ENCODE results near the gene PMPCA. TPM values are rescaled to one million over a fixed set of nuclear protein-coding genes. Genes with fewer than 3 reads are reported as not detected.
A peak's percentile ranks its signal among the peaks of the same experiment; 100 is the strongest.

Gene PMPCA
- total and polyA plus RNA-seq, 2 experiments from 2014 or later = 61.3 to 88.2 TPM

- TF ChIP-seq, protein P1, sequence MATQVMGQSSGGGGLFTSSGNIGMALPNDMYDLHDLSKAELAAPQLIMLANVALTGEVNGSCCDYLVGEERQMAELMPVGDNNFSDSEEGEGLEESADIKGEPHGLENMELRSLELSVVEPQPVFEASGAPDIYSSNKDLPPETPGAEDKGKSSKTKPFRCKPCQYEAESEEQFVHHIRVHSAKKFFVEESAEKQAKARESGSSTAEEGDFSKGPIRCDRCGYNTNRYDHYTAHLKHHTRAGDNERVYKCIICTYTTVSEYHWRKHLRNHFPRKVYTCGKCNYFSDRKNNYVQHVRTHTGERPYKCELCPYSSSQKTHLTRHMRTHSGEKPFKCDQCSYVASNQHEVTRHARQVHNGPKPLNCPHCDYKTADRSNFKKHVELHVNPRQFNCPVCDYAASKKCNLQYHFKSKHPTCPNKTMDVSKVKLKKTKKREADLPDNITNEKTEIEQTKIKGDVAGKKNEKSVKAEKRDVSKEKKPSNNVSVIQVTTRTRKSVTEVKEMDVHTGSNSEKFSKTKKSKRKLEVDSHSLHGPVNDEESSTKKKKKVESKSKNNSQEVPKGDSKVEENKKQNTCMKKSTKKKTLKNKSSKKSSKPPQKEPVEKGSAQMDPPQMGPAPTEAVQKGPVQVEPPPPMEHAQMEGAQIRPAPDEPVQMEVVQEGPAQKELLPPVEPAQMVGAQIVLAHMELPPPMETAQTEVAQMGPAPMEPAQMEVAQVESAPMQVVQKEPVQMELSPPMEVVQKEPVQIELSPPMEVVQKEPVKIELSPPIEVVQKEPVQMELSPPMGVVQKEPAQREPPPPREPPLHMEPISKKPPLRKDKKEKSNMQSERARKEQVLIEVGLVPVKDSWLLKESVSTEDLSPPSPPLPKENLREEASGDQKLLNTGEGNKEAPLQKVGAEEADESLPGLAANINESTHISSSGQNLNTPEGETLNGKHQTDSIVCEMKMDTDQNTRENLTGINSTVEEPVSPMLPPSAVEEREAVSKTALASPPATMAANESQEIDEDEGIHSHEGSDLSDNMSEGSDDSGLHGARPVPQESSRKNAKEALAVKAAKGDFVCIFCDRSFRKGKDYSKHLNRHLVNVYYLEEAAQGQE (IDR thresholded peaks at IDR 0.05; ENCODE audit: unreplicated experiment) = no peak
Measured at GRCh38 chr9:136436055-136436634, 25.7 kb downstream of the PMPCA start (continued).

GRCh38 chr9:136437430-136437829 is 27.0 kb downstream of the PMPCA start:
- Histone ChIP-seq H3K4me3 (peak overlapping the region; percentile 85), H3K27me3 (ENCODE audit: insufficient read depth) (no peaks in the 10 kb centered on the region), H3K27ac (ENCODE audit: low read depth) (no peak overlapping the region), H3F3A (replicated peaks; ENCODE audit: low read depth) (peaks cover 23% of the 10 kb centered on the region), H4K20me1 (replicated peaks; ENCODE audit: insufficient read depth) (peaks cover 23% of the 10 kb centered on the region; the same call in 1 of the 2 replicates), H3K4me2 (0 out of 2 replicates have a peak overlapping the region, but pooled peaks have one; percentile 93), H2AFZ (no peak overlapping the region), H3K79me2 (replicated peaks; ENCODE audit: insufficient read depth) (peaks cover 29% of the 10 kb centered on the region), H3K4me1 (ENCODE audit: insufficient read depth) (no peaks in the 10 kb centered on the region), H3K9me2 (ENCODE audit: insufficient read depth) (no peaks in the 10 kb centered on the region), H3K36me3 (ENCODE audit: insufficient read depth) (peaks cover 2% of the 10 kb centered on the region; the same call in 1 of the 2 replicates)
- Mint-ChIP-seq H3K4me1 (peaks cover 18% of the 10 kb centered on the region), H3K27ac (no peak overlapping the region), H3K27me3 (ENCODE audit: insufficient read depth, low read depth, poor library complexity) (peaks cover 13% of the 10 kb centered on the region), H3K9me3 (0 out of 3 replicates have a peak, but pooled peaks cover 2% of the 10 kb centered on the region), H3K36me3 (ENCODE audit: low read depth) (peaks cover 18% of the 10 kb centered on the region), H3K4me3 (peak overlapping the region; percentile 85)
- no peak for DNase-seq (ENCODE audit: low spot score)
- no peak for ATAC-seq
- no peak for TF ChIP-seq NANOG (IDR thresholded peaks at IDR 0.05; ENCODE audit: borderline replicate concordance)
- TF ChIP-seq EZH2phosphoT487 (IDR thresholded peaks at IDR 0.05; ENCODE audit: unreplicated experiment) = no peak
- TF ChIP-seq STAT1 (IDR thresholded peaks at IDR 0.05; ENCODE audit: unreplicated experiment) = no peak
- no peak for TF ChIP-seq ZNF114 (CRISPR knock-in tag; IDR thresholded peaks at IDR 0.05)
- TF ChIP-seq, protein P2, sequence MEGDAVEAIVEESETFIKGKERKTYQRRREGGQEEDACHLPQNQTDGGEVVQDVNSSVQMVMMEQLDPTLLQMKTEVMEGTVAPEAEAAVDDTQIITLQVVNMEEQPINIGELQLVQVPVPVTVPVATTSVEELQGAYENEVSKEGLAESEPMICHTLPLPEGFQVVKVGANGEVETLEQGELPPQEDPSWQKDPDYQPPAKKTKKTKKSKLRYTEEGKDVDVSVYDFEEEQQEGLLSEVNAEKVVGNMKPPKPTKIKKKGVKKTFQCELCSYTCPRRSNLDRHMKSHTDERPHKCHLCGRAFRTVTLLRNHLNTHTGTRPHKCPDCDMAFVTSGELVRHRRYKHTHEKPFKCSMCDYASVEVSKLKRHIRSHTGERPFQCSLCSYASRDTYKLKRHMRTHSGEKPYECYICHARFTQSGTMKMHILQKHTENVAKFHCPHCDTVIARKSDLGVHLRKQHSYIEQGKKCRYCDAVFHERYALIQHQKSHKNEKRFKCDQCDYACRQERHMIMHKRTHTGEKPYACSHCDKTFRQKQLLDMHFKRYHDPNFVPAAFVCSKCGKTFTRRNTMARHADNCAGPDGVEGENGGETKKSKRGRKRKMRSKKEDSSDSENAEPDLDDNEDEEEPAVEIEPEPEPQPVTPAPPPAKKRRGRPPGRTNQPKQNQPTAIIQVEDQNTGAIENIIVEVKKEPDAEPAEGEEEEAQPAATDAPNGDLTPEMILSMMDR (conservative IDR thresholded peaks at IDR 0.05; ENCODE audit: low read depth in 2 of 2) = no peak
- no peak for TF ChIP-seq ZNF331 (CRISPR knock-in tag; IDR thresholded peaks at IDR 0.05; ENCODE audit: low read depth)
- TF ChIP-seq CREB1 (CRISPR knock-in tag; IDR thresholded peaks at IDR 0.05; ENCODE audit: low read depth) = no peak
- no peak for TF ChIP-seq JUNB (IDR thresholded peaks at IDR 0.05; ENCODE audit: unreplicated experiment)
- TF ChIP-seq ETS1 (IDR thresholded peaks at IDR 0.05) = no peak
- TF ChIP-seq EZH2 (IDR thresholded peaks at IDR 0.05; ENCODE audit: low read depth, unreplicated experiment) = no peak
- TF ChIP-seq, protein P3, sequence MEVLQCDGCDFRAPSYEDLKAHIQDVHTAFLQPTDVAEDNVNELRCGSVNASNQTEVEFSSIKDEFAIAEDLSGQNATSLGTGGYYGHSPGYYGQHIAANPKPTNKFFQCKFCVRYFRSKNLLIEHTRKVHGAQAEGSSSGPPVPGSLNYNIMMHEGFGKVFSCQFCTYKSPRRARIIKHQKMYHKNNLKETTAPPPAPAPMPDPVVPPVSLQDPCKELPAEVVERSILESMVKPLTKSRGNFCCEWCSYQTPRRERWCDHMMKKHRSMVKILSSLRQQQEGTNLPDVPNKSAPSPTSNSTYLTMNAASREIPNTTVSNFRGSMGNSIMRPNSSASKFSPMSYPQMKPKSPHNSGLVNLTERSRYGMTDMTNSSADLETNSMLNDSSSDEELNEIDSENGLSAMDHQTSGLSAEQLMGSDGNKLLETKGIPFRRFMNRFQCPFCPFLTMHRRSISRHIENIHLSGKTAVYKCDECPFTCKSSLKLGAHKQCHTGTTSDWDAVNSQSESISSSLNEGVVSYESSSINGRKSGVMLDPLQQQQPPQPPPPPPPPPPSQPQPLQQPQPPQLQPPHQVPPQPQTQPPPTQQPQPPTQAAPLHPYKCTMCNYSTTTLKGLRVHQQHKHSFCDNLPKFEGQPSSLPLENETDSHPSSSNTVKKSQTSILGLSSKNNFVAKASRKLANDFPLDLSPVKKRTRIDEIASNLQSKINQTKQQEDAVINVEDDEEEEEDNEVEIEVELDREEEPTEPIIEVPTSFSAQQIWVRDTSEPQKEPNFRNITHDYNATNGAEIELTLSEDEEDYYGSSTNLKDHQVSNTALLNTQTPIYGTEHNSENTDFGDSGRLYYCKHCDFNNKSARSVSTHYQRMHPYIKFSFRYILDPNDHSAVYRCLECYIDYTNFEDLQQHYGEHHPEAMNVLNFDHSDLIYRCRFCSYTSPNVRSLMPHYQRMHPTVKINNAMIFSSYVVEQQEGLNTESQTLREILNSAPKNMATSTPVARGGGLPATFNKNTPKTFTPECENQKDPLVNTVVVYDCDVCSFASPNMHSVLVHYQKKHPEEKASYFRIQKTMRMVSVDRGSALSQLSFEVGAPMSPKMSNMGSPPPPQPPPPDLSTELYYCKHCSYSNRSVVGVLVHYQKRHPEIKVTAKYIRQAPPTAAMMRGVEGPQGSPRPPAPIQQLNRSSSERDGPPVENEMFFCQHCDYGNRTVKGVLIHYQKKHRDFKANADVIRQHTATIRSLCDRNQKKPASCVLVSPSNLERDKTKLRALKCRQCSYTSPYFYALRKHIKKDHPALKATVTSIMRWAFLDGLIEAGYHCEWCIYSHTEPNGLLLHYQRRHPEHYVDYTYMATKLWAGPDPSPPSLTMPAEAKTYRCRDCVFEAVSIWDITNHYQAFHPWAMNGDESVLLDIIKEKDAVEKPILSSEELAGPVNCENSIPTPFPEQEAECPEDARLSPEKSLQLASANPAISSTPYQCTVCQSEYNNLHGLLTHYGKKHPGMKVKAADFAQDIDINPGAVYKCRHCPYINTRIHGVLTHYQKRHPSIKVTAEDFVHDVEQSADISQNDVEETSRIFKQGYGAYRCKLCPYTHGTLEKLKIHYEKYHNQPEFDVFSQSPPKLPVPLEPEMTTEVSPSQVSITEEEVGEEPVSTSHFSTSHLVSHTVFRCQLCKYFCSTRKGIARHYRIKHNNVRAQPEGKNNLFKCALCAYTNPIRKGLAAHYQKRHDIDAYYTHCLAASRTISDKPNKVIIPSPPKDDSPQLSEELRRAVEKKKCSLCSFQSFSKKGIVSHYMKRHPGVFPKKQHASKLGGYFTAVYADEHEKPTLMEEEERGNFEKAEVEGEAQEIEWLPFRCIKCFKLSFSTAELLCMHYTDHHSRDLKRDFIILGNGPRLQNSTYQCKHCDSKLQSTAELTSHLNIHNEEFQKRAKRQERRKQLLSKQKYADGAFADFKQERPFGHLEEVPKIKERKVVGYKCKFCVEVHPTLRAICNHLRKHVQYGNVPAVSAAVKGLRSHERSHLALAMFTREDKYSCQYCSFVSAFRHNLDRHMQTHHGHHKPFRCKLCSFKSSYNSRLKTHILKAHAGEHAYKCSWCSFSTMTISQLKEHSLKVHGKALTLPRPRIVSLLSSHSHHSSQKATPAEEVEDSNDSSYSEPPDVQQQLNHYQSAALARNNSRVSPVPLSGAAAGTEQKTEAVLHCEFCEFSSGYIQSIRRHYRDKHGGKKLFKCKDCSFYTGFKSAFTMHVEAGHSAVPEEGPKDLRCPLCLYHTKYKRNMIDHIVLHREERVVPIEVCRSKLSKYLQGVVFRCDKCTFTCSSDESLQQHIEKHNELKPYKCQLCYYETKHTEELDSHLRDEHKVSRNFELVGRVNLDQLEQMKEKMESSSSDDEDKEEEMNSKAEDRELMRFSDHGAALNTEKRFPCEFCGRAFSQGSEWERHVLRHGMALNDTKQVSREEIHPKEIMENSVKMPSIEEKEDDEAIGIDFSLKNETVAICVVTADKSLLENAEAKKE (CRISPR knock-in tag; IDR thresholded peaks at IDR 0.05) = no peak

Data from GM23338 (cell line).